ENCODE results near the gene CCDC81. TPM values are rescaled to one million over a fixed set of nuclear protein-coding genes. Genes with fewer than 3 reads are reported as not detected.

Gene CCDC81
- total and polyA plus RNA-seq, 12 donors, result 0.14 to 0.81 (median 0.36) TPM

GRCh38 chr11:86463955-86464354 lies 89.3 kb downstream of the CCDC81 start:
- Histone ChIP-seq H3K27ac (no peak overlapping the region), H3K4me1 (peaks cover 8 to 30% (median 25%) of the 10 kb centered on the region in 9 donors), H3K36me3 (peaks cover 0 to 23% (median 0%) of the 10 kb centered on the region in 9 donors), H3K4me3 (no peak overlapping the region), H3K27me3 (no peaks in the 10 kb centered on the region), H3K9me3 (no peaks in the 10 kb centered on the region)
- 91 to 93% methylated on average over 5 of the region's 5 CpGs for WGBS, 2 donors
- ATAC-seq (no peak), DNase-seq (no peak)
- intact Hi-C loops (cut with DNase I), result loop anchor here in 1 of 10 donors (5.0 kb wide), 1 partner anchor 343 kb away; no protein-coding TSS in a partner anchor
- TF ChIP-seq, protein P1, sequence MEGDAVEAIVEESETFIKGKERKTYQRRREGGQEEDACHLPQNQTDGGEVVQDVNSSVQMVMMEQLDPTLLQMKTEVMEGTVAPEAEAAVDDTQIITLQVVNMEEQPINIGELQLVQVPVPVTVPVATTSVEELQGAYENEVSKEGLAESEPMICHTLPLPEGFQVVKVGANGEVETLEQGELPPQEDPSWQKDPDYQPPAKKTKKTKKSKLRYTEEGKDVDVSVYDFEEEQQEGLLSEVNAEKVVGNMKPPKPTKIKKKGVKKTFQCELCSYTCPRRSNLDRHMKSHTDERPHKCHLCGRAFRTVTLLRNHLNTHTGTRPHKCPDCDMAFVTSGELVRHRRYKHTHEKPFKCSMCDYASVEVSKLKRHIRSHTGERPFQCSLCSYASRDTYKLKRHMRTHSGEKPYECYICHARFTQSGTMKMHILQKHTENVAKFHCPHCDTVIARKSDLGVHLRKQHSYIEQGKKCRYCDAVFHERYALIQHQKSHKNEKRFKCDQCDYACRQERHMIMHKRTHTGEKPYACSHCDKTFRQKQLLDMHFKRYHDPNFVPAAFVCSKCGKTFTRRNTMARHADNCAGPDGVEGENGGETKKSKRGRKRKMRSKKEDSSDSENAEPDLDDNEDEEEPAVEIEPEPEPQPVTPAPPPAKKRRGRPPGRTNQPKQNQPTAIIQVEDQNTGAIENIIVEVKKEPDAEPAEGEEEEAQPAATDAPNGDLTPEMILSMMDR (IDR thresholded peaks at IDR 0.05), result no peak

DNA sequence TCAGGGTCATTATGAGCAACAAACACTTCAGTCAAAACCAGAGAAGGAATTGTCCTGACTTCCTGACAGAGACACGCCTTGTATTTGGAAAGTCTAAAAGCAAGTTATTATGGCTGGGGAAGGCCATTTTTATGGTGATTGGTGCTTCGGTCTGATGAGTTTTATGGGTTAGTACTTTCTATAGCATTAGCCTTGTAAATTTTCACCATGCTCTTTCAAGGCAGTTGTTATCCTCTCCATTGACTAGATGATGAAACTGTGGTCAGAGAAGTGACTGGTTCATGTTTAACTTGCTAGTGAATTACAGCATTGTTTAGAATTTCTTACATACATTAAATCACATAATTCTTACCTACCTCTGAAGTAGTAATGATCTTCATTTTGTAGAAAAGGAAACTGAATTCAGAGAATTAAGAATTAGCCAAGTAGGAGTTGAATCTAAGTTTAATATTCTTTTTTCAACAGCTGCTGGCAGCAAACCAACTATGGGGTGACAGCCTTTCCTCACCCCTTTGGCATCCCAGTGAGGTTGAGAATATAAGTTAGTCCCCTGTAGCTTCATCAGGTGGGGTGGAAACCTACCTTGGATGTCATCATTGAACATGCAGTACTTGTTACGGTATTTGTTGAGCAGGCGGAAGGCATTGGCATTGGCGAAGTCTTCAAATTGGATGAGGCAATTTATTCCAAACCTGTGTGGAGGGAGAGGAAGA lies 90.0 kb downstream of the CCDC81 start:
- Histone ChIP-seq H3K4me1 (peaks cover 8 to 29% (median 19%) of the 10 kb centered on the region in 9 donors), H3K4me3 (no peak overlapping the region), H3K27ac (no peak overlapping the region), H3K27me3 (no peaks in the 10 kb centered on the region), H3K36me3 (peaks cover 0 to 23% (median 0%) of the 10 kb centered on the region in 9 donors), H3K9me3 (no peaks in the 10 kb centered on the region)
- ATAC-seq, result no peak
- WGBS, 2 donors, result 89 to 96% methylated on average over 5 of the region's 5 CpGs
- DNase-seq, result no peak
- TF ChIP-seq, protein P1 (IDR thresholded peaks at IDR 0.05), result no peak
- intact Hi-C loops (cut with DNase I), result loop anchor here in 1 of 10 donors (5.0 kb wide), 1 partner anchor 343 kb away; no protein-coding TSS in a partner anchor

DNA sequence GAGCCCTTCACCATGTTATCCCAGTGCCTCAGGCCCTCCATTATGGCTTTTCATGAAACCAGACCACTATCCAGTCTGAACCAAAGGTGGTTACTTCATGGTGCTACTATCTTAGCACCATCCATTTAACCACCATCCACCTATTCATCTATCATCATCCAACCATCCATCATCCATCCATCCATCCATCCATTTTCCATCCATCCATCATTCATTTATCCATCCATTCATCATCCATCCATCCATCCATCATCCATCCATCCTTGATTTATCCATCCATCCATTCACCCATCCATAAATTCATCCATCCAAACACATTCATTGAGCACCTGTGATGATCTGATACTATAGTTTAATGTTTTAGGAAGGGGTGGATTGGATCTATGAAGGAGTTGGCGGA lies 93.5 kb downstream of the CCDC81 start:
- Histone ChIP-seq H3K9me3 (no peaks in the 10 kb centered on the region), H3K4me1 (peaks cover 0 to 23% (median 9%) of the 10 kb centered on the region in 9 donors), H3K27me3 (no peaks in the 10 kb centered on the region), H3K27ac (no peak overlapping the region), H3K4me3 (no peak overlapping the region), H3K36me3 (peaks cover 0 to 17% (median 0%) of the 10 kb centered on the region in 9 donors)
- intact Hi-C loops (cut with DNase I), result no loop called here
- WGBS, 2 donors, result 98 to 99% methylated on average over 1 of the region's 1 CpG
- DNase-seq, result no peak
- no peak for ATAC-seq
- TF ChIP-seq, protein P1 (IDR thresholded peaks at IDR 0.05), result no peak

DNA sequence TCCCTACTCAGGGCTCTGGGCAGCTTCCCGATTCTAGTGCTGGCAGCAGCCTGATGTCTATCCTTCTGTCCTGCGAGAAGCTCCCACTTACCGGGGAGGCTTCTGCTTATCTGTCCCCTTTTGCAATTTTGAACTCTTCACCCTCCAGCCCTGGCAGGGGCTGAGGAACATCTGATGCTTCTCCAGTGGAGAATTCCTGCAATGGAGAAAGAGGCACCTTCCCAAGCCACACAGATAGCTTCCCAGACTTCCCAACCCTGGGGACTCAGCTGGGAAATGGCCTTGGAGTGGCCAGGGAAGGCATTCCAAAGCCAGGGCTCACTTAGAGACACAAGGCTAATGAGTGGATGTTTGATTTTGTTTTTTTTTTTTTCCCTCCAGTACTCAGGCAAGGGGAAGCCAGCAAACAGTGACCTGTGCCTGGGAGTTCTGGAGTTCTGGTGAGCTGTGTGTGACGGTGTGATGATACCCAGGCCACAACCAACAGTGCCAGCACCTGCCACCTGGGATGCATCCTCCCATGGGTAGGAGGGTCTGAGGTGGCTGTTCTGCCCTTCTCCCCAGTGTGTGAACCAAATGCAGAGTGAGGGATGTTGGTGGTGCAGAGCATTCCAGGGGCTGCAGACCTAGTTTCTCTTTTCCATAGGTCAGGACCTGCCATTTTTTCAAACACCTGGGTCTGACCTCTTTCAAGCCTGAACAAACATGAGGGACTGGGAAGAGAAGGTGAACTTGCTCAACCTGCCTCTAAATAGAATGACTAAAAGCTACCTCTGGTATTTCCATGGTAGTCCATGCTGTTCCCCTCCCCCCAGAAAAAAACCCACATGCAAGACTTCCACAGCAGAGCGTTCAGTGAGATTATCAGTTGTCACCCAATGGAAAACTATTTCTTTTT lies 95.1 kb downstream of the CCDC81 start:
- Histone ChIP-seq H3K27ac (peak overlapping the region in 2 of 10 donors; percentile 9 to 25), H3K4me3 (no peak overlapping the region), H3K36me3 (peaks cover 0 to 1% (median 0%) of the 10 kb centered on the region in 9 donors), H3K4me1 (peaks cover 0 to 38% (median 21%) of the 10 kb centered on the region in 9 donors), H3K9me3 (no peaks in the 10 kb centered on the region), H3K27me3 (no peaks in the 10 kb centered on the region)
- intact Hi-C loops (cut with DNase I), result loop anchor here in 2 of 10 donors (5.0 to 10.0 kb wide), 2 partner anchors 83 to 125 kb away; no protein-coding TSS in a partner anchor
- TF ChIP-seq, protein P1 (IDR thresholded peaks at IDR 0.05), result no peak
- ATAC-seq, result peak in 5 of 8 donors; percentile 18 to 50 (median 46)
- DNase-seq, result no peak
- WGBS, 2 donors, result 64 to 70% methylated on average over 5 of the region's 5 CpGs
